HG02798 (cell line): ENCODE results near the gene TMEM89.
A peak's percentile ranks its signal among the peaks of the same experiment; 100 is the strongest.

Experiments
- ATAC-seq: cut with Tn5 transposase; IDR thresholded peaks from one replicate; pipeline ENCODE4 v1.9.1; 2021; ENCODE audit warnings: mild to moderate bottlenecking; ENCODE audit not compliant: unreplicated experiment, poor library complexity

The TMEM89 gene

GRCh38 chr3:48644898-48645760 is 23.6 kb upstream of the TMEM89 start:
- no peak for ATAC-seq

GRCh38 chr3:48642605-48643004 is 21.0 kb upstream of the TMEM89 start:
- ATAC-seq: no peak

GRCh38 chr3:48641396-48641795 is 19.8 kb upstream of the TMEM89 start:
- ATAC-seq: no peak

GRCh38 chr3:48639944-48640606 is 18.5 kb upstream of the TMEM89 start:
- no peak for ATAC-seq

- no peak for ATAC-seq
These were observed 15.7 kb upstream of the TMEM89 start for GRCh38 chr3:48637305-48637704.

- no peak for ATAC-seq
These were observed 14.6 kb upstream of the TMEM89 start for GRCh38 chr3:48636149-48636655.

- peak; percentile 94 for ATAC-seq
These were observed 13.9 kb upstream of the TMEM89 start, which contains the start of gene SLC26A6 for GRCh38 chr3:48635222-48636021. SLC26A6 (minus strand) TSS chr3:48635461; CDS start chr3:48635393, 68 bp downstream.

GRCh38 chr3:48634661-48635221 is 13.2 kb upstream of the TMEM89 start:
- peak; percentile 26 for ATAC-seq

GRCh38 chr3:48633743-48634142 is 12.2 kb upstream of the TMEM89 start:
- ATAC-seq: no peak

GRCh38 chr3:48633256-48633655 is 11.7 kb upstream of the TMEM89 start:
- no peak for ATAC-seq

- ATAC-seq: no peak
These were observed 10.2 kb upstream of the TMEM89 start for GRCh38 chr3:48631516-48632448.

- ATAC-seq: no peak
These were observed 9.3 kb upstream of the TMEM89 start for GRCh38 chr3:48630833-48631232.

- ATAC-seq: no peak
These were observed 8.8 kb upstream of the TMEM89 start for GRCh38 chr3:48630407-48630806.

- no peak for ATAC-seq
These were observed 8.3 kb upstream of the TMEM89 start for GRCh38 chr3:48629894-48630293.

- ATAC-seq: no peak
These were observed 6.9 kb upstream of the TMEM89 start for GRCh38 chr3:48628277-48629017.

- no peak for ATAC-seq
These were observed 4.0 kb upstream of the TMEM89 start for GRCh38 chr3:48625600-48625999.

- no peak for ATAC-seq
These were observed 3.2 kb upstream of the TMEM89 start for GRCh38 chr3:48624767-48625166.

GRCh38 chr3:48623851-48624547 is 2.4 kb upstream of the TMEM89 start:
- ATAC-seq: no peak
